Iris pigment epithelial cell (primary cell): Measurements from ENCODE around the gene SRSF5.
"Not testable (repeated sequence)": the region's sequence is repeated elsewhere in the genome, so short reads cannot be mapped to it uniquely, and the experiment has no call there.

Experiments used
- DNase-seq: peaks from one replicate; pipeline ENCODE4 v3.0.0-alpha.2; 2011; ENCODE audit warnings: low read depth

The SRSF5 gene

DNA sequence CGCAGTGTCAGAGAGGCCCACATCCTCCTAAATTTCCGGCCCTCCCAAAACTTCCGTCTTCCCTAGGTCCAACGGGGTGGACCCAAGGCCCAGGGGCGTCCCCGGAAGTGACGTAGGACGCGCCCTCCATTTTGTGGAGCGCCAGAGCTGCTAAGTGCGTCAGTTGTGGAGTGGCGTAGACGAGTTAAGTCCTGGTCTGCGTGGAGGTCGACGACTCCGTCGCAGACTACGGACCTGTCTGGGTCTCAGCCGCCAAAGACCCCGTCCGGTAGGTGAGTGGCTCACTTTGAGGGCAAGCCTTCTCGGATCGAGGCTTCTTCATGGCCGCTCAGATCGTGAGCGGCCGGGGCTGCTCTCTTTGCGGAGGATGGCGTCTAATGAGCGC lies at the start of gene SRSF5:
Gene SRSF5, plus strand, starts transcription at position 159 of the 385 bp plus-strand sequence. CDS start 1,015 bp downstream, outside the sequence.
- DNase-seq: peak; percentile 96

- not testable (repeated sequence) for DNase-seq
These were observed 48.3 kb upstream of the SRSF5 start for GRCh38 chr14:69718614-69719013.

GRCh38 chr14:69719501-69719951 lies 47.4 kb upstream of the SRSF5 start:
- peak; percentile 99 for DNase-seq

- no peak for DNase-seq
These were observed 46.0 kb upstream of the SRSF5 start for GRCh38 chr14:69720912-69721311.

- peak; percentile 67 for DNase-seq
These were observed 40.0 kb upstream of the SRSF5 start for GRCh38 chr14:69726761-69727511.

DNA sequence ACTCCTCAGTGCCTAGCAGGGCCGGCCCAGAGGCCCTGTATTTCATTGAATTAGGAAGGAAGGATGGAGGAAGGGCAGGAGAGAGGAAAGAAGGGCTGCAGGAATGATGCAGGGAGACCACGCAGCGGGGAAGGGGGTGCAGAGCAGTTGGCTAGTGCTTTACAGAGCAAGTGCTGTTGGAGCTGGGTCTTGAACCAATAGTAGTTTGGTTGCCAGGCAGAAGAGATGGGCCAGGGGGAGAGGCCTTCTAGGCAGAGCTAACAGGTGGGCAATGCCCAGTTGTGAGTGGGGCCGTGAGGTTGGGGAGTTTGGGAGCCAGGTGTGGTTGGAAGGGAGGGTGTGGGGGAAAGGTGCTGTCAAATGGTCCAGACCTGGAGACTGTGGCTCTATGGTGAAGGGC lies 39.1 kb upstream of the SRSF5 start:
- no peak for DNase-seq

DNA sequence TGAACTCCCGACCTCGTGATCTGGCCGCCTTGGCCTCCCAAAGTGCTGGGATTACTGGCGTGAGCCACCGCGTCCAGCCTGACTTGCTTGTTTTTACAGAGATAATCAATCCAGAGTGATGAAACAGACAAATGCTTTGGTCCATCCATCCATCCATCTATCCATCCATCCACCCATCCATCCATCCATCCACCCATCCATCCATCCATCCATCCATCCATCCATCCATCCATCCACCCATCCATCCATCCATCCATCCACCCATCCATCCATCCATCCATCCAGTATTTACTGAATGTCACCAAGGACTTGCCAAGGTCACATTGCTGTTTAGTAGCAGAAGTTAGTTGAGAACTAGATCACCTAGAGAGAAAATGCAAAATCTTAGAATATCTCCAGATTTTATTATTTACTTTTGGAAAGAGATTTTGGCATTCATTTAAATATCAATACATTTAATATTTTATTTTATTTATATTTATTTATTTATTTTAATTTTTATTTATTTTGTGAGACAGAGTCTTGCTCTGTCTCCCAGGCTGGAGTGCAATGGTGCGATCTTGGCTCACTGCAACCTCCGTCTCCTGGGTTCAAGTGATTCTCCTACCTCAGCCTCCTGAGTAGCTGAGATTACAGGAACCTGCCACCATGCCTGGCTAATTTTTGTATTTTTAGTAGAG lies 34.9 kb upstream of the SRSF5 start:
- not testable (repeated sequence) for DNase-seq

DNA sequence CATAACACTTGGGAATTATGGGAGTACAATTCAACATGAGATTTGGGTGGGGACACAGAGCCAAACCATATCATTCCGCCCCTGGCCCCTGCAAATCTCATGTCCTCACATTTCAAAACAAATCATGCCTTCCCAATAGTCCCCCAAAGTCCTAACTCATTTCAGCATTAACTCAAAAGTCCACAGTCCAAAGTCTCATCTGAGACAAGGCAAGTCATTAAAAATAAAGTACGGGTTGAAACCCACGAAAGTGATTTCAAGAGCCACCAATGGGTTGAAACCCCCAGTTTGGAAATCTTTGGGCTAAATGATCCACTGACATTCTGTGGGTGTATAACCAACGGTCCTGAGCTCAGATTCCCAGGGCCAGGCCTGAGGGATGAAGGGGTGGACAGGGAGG lies 30.5 kb upstream of the SRSF5 start:
- not testable (repeated sequence) for DNase-seq

DNA sequence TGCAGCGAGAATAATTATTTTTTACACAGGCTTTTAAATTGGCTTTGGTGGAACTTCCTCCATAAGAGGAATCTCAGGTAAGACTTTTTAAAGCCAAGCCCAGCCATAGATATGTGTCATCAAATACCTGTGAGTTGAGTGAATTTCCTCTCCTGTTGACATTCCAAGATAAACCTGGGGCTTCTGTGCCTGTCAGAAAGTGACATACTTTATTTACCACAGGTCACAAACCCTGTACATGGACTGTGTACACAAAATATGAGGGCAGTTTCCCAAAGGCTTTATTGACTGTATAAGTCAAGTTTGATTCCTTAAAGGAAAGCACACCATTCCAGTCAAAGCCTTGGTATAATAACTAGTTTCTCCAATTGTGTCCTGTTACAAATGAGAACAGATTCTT lies 25.9 kb upstream of the SRSF5 start:
- DNase-seq: no peak

- DNase-seq: no peak
These were observed 17.0 kb upstream of the SRSF5 start for GRCh38 chr14:69749956-69750355.

DNA sequence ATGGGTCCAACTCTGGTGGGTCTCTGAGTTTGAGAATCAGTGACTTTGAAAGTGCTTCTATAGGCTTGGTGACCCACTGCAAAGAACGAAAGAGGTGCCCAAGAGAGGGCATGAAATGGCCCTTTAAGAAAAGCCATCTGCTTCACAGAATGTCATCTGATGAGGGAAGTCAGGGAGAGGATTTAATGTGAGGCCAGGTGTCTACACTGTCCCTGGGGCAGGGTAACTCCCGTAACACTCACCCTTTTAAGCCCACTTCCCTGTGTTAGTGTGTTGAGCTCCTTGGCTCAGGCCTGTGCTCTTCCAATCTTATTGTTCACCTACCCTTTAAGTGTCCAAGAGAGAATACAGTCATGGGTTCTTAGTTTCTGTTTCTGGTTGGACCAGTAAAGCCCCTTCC lies 16.4 kb upstream of the SRSF5 start:
- DNase-seq: no peak

GRCh38 chr14:69752773-69753172 lies 14.2 kb upstream of the SRSF5 start:
- no peak for DNase-seq

DNA sequence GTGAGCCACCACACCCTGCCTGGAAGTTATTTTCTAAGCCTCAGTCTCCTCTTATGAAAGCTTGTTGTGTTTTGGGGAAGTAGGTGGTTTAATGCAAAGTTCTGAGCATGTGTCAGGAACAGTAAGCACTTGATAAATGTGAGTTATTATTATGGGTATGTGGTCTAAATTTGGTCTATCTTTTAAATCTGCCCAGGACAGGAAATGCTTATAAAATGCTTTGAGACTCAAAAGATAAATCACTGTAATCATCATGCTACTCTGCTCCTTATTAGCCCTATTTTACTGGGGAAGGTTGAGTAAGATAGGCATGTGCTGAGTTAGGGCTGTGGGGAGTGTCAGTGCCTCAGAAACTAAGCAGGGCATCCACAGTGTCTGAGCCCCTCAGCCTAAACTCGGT lies 13.1 kb upstream of the SRSF5 start:
- DNase-seq: no peak

- no peak for DNase-seq
These were observed 12.5 kb upstream of the SRSF5 start for GRCh38 chr14:69754487-69754886.

- DNase-seq: no peak
These were observed 11.6 kb upstream of the SRSF5 start for GRCh38 chr14:69755296-69755695.

- no peak for DNase-seq
These were observed 11.2 kb upstream of the SRSF5 start for GRCh38 chr14:69755784-69756183.

GRCh38 chr14:69756298-69756697 lies 10.6 kb upstream of the SRSF5 start:
- DNase-seq: no peak

DNA sequence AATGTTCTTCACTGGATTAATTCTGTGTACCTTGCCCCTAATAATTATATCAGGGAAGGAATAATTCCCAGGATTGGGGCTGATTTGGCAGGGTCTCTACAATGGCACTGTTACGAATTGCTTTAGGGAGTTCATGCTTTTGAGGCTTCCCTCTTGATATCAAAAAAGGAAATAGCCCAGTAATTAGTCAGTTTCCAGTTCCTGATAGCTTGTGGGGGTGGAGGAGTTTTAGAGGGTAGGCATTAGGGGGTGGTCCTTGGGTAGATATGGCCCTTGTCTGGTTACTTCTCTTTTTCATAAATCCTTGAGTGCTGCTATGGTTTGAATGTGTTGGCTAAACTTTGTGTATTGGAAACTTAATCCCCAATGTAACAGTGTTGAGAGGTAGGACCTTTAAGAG lies 6.1 kb upstream of the SRSF5 start:
- no peak for DNase-seq

DNA sequence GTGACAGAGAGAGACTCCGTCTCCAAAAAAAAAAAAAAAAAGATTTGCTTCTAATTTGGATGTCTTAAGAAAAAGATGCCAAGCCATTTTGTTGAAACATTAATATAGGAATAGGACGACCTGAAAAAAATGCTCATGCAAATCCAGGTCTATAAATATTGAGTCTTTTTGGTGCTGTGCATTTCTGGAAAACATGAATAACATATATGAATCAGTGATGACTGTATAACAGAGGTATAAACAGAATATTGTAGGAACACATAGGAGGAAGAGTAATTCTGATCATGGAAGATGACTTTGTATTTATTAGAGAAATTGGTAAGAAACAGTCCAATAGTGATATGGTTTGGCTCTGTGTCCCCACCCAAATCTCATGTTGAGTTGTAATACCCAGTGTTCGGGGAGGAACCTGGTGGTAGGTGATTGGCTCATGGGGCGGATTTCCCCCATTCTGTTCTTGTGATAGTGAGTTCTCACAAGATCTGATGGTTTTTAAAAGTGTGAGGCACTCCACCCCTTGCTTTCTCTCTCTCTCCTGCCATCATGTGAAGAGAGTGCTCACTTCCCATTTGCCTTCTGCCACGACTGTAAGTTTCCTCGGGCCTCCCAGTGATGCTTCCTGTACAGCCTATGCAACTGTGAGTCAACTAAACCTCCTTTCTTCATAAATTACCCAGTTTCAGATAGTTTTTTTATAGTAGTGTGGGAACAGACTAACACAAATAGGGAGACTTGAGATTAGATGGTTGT lies 3.0 kb upstream of the SRSF5 start:
- DNase-seq: peak; percentile 55

DNA sequence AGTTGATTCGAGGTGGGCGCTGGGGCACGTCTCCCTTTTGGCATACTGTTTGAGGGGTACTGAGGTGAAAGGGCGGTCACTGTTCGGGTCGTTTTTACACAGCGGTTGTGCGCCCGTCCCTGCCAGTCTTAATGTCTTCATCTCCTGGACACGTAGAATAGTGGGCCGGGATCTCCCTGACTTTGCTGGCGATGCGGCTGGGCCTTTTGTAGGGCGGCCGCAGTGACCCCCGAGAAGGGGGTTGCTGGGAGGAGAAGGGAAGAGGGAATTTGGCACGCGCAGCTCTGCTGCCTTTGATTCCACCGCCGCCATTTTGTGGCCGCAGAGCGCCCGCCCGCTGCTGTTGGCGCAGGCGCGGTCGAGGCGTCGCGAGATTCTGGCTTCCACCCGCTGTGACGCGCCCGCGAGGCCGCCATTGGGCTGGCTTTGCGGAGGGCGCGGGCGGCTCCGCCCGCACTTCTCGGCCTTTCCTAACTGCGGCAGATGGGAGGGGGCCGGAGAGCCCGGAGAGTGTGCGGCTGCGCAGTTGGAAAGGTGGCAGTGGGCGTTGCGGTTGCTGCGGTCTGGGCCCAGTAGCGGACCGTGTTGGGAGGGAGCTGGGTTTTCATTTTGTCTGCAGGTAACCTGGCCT lies 542 bp downstream of the SRSF5 start:
- DNase-seq: peak; percentile 90

- no peak for DNase-seq
These were observed 1.9 kb downstream of the SRSF5 start for GRCh38 chr14:69768873-69769272.

DNA sequence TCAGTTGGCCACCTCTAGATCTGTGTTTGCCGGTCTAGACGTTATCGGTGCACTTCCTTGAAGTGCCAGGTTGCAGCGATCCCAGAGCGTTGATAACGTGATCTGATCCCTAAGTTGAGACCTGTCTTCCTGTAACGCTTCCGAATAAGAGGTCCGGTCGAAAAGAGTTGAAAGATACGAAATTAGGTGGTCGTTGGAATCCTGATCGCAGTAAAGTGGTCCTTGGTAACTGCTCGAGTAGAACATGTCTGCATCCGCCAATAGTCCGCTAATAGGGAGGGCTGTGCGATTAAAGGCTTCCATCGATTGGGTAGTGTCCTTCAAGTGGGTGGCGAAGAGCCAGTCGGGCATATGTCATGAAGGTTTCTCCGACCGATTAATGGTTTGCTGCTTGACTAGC lies 2.7 kb downstream of the SRSF5 start:
- no peak for DNase-seq
